Measurements from ENCODE around the gene NKX6-2.
"Not testable (repeated sequence)": the region's sequence is repeated elsewhere in the genome, so short reads cannot be mapped to it uniquely, and the experiment has no call there.

The NKX6-2 gene

DNA sequence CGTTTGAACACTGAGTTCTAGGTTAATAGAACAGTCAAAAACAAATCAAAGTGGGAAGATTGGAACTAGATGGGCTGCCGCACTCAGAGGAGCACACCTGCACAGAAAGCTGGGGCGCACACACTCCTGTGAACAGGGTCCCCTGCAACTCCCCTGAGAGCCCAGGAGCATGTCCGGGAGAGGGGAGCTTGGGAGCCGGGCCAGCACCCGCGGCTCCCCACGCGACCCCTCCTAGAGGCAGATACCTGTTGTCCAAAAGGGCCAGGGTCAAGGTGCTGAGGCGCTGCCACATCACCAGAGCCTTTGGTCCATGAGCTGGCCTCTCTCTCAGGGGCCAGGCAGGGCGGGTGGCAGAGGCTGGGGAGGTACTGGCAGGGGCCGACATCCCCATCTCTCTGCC is 5.6 kb downstream of the NKX6-2 start:
- peaks cover 4 to 11% of the 10 kb centered on the region in 2 donors for H3K36me3 ChIP-seq (ENCODE audit: control insufficient read depth in 2 of 2, insufficient read depth in 2 of 2, low read length in 2 of 2)

DNA sequence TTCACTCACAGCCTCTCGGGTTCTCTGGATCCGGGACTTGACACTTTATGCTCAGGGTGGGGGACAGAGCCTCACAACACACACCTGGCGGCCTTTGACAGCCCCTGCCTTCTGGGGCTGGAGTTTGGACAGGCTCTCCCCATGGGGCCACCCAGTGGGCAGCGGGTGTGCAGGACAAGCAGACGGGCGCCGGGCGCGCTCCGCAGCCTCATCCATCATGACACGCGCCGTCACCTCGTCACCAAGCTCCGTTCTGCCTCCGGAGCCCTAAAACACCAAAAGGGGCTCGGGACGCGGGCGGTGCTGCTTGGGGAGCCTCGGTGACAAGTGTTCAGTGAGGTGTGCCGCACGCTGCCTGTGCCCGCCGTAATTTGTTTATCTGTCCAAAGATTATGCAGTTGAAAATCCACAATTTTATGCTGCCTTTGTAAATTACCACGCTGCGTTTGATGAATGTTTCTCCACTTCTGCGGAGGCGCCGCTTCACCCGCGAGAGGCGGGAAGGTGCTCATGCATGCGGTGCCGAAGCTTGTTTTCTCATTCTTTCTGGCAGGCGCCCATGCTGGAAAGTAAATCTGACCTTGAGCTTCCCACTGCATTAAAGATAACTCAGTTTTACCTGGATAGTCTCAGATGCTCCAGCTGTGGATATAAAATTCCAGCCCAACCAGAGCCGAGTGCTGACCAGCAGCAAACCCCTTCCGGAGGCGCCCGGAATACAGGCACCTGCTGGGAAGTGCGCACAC is 6.2 kb downstream of the NKX6-2 start:
- H3K4me1 ChIP-seq (ENCODE audit: control insufficient read depth in 2 of 2, insufficient read depth in 2 of 2, low read length in 2 of 2) = no peaks in the 10 kb centered on the region
- H3K27me3 ChIP-seq (ENCODE audit: control insufficient read depth in 2 of 2, insufficient read depth in 2 of 2, low read length in 2 of 2) = peaks cover 0 to 3% of the 10 kb centered on the region in 2 donors
- no peak overlapping the region for H3K4me3 ChIP-seq (ENCODE audit: low read length in 2 of 2)
- no peaks in the 10 kb centered on the region for H3K9me3 ChIP-seq (ENCODE audit: control insufficient read depth in 2 of 2, low read length in 2 of 2)
- peaks cover 4 to 11% of the 10 kb centered on the region in 2 donors for H3K36me3 ChIP-seq (ENCODE audit: control insufficient read depth in 2 of 2, insufficient read depth in 2 of 2, low read length in 2 of 2)
- no peak overlapping the region for H3K9ac ChIP-seq (ENCODE audit: low read depth in 1 of 2, low read length in 2 of 2)
- no peak overlapping the region for H3K27ac ChIP-seq (ENCODE audit: low read depth in 2 of 2, low read length in 2 of 2)

More for the DNA sequence above, 5.6 kb downstream of the NKX6-2 start:
- no peak overlapping the region for H3K4me3 ChIP-seq (ENCODE audit: low read length in 2 of 2)
- H3K27ac ChIP-seq (ENCODE audit: low read depth in 2 of 2, low read length in 2 of 2) = no peak overlapping the region
- H3K9me3 ChIP-seq (ENCODE audit: control insufficient read depth in 2 of 2, low read length in 2 of 2) = no peaks in the 10 kb centered on the region
- H3K4me1 ChIP-seq (ENCODE audit: control insufficient read depth in 2 of 2, insufficient read depth in 2 of 2, low read length in 2 of 2) = no peaks in the 10 kb centered on the region
- H3K9ac ChIP-seq (ENCODE audit: low read depth in 1 of 2, low read length in 2 of 2) = no peak overlapping the region
- H3K27me3 ChIP-seq (ENCODE audit: control insufficient read depth in 2 of 2, insufficient read depth in 2 of 2, low read length in 2 of 2) = peaks cover 0 to 3% of the 10 kb centered on the region in 2 donors

DNA sequence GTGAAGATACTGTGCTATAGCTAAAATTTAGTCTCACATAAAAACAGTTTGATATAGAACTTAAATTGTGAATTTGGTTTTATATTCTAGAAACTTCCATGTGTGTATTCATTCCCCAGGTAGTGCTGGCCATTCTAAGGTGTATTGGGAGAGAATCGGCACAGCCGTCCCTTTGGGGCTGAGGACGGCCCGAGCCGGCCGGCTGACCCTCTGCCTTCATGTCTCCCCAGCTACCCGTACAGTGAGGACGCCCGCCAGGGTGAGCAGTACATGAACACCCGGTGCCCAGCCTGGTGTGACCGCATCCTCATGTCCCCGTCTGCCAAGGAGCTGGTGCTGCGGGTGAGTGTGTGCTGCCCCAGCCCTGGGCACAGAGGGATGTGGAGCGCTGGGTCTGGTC is 8.5 kb downstream of the NKX6-2 start:
- Histone ChIP-seq H3K4me1 (ENCODE audit: control insufficient read depth in 2 of 2, insufficient read depth in 2 of 2, low read length in 2 of 2) (peaks cover 0 to 4% of the 10 kb centered on the region in 2 donors), H3K27me3 (ENCODE audit: control insufficient read depth in 2 of 2, insufficient read depth in 2 of 2, low read length in 2 of 2) (no peaks in the 10 kb centered on the region), H3K9me3 (ENCODE audit: control insufficient read depth in 2 of 2, low read length in 2 of 2) (no peaks in the 10 kb centered on the region), H3K36me3 (ENCODE audit: control insufficient read depth in 2 of 2, insufficient read depth in 2 of 2, low read length in 2 of 2) (peaks cover 4 to 5% of the 10 kb centered on the region in 2 donors), H3K4me3 (ENCODE audit: low read length in 2 of 2) (no peak overlapping the region), H3K27ac (ENCODE audit: low read depth in 2 of 2, low read length in 2 of 2) (no peak overlapping the region), H3K9ac (ENCODE audit: low read depth in 1 of 2, low read length in 2 of 2) (no peak overlapping the region)

DNA sequence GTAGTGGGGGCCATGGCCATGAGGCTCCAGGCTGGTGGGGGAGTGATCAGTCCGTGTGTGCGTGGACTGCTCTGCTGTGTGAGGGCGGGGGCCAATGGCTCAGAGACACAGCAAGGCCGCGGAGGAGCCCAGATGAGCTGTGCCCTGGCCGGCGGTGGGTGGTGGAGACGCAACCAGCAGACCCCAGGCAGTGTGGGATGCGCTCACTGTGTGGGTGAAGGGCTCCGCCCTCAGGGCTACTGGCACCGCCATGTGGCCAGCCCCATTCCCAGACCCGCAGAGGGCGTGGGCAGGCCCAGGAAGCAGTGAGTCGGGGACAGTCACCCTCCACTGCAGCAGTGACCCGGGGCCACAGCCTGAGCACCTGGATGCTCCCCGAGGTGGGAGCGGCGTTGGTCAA is 9.1 kb downstream of the NKX6-2 start:
- Histone ChIP-seq H3K9ac (ENCODE audit: low read depth in 1 of 2, low read length in 2 of 2) (no peak overlapping the region), H3K4me3 (ENCODE audit: low read length in 2 of 2) (no peak overlapping the region), H3K4me1 (ENCODE audit: control insufficient read depth in 2 of 2, insufficient read depth in 2 of 2, low read length in 2 of 2) (peaks cover 0 to 4% of the 10 kb centered on the region in 2 donors), H3K36me3 (ENCODE audit: control insufficient read depth in 2 of 2, insufficient read depth in 2 of 2, low read length in 2 of 2) (peaks cover 4% of the 10 kb centered on the region in 2 donors), H3K27ac (ENCODE audit: low read depth in 2 of 2, low read length in 2 of 2) (no peak overlapping the region), H3K9me3 (ENCODE audit: control insufficient read depth in 2 of 2, low read length in 2 of 2) (no peaks in the 10 kb centered on the region), H3K27me3 (ENCODE audit: control insufficient read depth in 2 of 2, insufficient read depth in 2 of 2, low read length in 2 of 2) (no peaks in the 10 kb centered on the region)

DNA sequence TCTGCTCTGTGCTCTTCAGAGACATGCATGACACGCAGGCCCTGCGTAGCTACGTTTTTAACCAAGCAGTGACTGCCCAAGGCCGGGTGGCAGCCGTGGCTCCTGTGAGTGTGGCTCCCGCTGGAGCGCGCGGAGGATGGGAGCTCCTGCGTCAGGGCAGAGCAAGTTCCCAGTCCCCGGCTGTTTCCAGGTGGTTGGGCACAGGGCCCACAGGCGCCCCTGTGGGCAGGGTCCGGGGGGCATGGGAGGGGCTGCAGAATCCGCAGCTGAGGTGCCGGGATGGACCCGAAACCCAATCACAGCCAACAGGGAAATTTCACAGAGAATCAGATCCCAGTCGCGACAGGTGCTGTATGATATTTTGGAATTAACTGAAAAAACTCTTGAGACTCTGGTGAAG is 9.8 kb downstream of the NKX6-2 start:
- Histone ChIP-seq H3K9me3 (ENCODE audit: control insufficient read depth in 2 of 2, low read length in 2 of 2) (no peaks in the 10 kb centered on the region), H3K4me3 (ENCODE audit: low read length in 2 of 2) (no peak overlapping the region), H3K9ac (ENCODE audit: low read depth in 1 of 2, low read length in 2 of 2) (no peak overlapping the region), H3K27ac (ENCODE audit: low read depth in 2 of 2, low read length in 2 of 2) (no peak overlapping the region), H3K27me3 (ENCODE audit: control insufficient read depth in 2 of 2, insufficient read depth in 2 of 2, low read length in 2 of 2) (no peaks in the 10 kb centered on the region), H3K36me3 (ENCODE audit: control insufficient read depth in 2 of 2, insufficient read depth in 2 of 2, low read length in 2 of 2) (peaks cover 0 to 5% of the 10 kb centered on the region in 2 donors), H3K4me1 (ENCODE audit: control insufficient read depth in 2 of 2, insufficient read depth in 2 of 2, low read length in 2 of 2) (peaks cover 0 to 4% of the 10 kb centered on the region in 2 donors)

DNA sequence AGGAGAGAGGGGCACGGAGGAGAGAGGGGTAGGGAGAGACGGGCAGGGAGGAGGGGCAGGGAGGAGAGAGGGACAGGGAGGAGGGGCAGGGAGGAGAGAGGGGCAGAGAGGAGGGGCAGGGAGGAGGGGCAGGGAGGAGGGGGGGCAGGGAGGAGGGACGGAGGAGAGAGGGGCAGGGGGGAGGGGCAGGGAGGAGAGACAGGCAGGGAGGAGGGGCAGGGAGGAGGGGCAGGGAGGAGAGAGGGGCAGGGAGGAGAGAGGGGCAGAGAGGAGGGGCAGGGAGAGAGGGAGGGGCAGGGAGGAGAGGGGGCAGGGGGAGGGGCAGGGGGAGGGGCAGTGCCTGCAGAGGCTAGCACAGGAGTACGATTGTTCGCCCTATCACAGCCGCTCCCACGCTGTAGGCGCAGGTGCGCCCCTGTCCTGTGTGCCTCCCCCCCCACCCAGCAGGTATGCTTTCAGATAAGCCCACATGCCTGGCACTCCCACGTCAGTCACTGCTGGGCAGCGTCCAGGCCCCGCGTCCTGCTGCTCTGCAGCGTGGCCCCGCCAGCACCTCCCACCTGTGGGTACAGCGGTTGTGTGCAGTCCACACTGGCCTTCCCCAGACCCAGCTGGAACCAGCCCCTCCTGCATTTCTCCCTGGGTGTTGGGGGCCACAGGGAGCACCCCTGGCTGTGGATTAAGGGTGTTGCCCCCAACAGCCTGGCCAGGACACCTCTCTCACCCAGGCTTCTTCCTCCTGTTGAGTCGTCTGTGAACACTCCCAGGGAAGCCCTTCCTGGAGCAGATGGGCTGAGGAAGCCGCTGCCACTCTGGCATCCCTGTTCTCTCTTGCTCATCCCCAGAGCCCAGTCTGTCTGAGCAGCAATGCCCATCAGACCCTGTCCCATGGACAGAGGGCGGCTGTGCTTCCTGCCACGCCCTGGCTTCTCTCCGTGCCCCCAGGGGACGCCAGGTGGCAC is 10.8 kb downstream of the NKX6-2 start:
- H3K9ac ChIP-seq (ENCODE audit: low read depth in 1 of 2, low read length in 2 of 2) = peak overlapping the region in 1 of 2 donors; percentile 33
- H3K9me3 ChIP-seq (ENCODE audit: control insufficient read depth in 2 of 2, low read length in 2 of 2) = no peaks in the 10 kb centered on the region
- H3K4me3 ChIP-seq (ENCODE audit: low read length in 2 of 2) = no peak overlapping the region
- peaks cover 0 to 5% of the 10 kb centered on the region in 2 donors for H3K36me3 ChIP-seq (ENCODE audit: control insufficient read depth in 2 of 2, insufficient read depth in 2 of 2, low read length in 2 of 2)
- peaks cover 0 to 4% of the 10 kb centered on the region in 2 donors for H3K4me1 ChIP-seq (ENCODE audit: control insufficient read depth in 2 of 2, insufficient read depth in 2 of 2, low read length in 2 of 2)
- H3K27me3 ChIP-seq (ENCODE audit: control insufficient read depth in 2 of 2, insufficient read depth in 2 of 2, low read length in 2 of 2) = no peaks in the 10 kb centered on the region
- H3K27ac ChIP-seq (ENCODE audit: low read depth in 2 of 2, low read length in 2 of 2) = peak overlapping the region; percentile 77 to 79

DNA sequence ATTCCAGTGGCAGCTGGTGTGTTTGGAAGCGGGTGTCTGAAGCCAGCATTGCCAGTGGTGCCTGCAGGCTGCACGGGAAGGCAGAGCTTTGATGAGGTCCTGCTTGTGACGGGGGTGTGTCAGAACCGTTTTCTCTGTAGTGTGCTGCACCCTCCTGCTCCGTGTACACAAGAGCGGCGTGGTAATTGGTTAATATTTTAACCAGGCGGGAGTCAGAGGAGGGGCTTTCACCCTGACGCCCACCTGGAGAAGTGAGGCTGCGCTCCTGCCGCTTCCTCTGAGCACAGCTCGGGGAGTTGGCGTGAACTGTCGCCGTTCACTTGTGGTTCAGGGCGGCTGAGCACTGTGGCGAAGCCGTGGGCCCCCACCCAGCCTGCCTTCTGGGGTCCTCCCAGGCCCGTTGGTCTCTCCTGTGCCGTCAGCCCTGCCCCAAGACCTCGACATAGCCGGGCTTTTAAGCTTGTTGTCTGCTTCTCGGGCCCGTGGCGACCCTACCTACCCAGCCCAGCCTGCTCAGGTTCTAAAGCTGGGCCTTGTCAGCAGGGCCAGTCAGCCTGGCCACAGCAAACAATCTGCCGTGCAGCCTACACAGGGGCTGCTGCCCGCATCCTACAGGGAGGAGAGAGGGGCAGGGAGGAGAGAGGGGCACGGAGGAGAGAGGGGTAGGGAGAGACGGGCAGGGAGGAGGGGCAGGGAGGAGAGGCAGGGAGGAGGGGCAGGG is 11.6 kb downstream of the NKX6-2 start:
- Histone ChIP-seq H3K36me3 (ENCODE audit: control insufficient read depth in 2 of 2, insufficient read depth in 2 of 2, low read length in 2 of 2) (peaks cover 2 to 5% of the 10 kb centered on the region in 2 donors), H3K27me3 (ENCODE audit: control insufficient read depth in 2 of 2, insufficient read depth in 2 of 2, low read length in 2 of 2) (no peaks in the 10 kb centered on the region), H3K4me3 (ENCODE audit: low read length in 2 of 2) (no peak overlapping the region), H3K9me3 (ENCODE audit: control insufficient read depth in 2 of 2, low read length in 2 of 2) (no peaks in the 10 kb centered on the region), H3K4me1 (ENCODE audit: control insufficient read depth in 2 of 2, insufficient read depth in 2 of 2, low read length in 2 of 2) (peaks cover 0 to 4% of the 10 kb centered on the region in 2 donors), H3K9ac (ENCODE audit: low read depth in 1 of 2, low read length in 2 of 2) (peak overlapping the region in 1 of 2 donors; percentile 48), H3K27ac (ENCODE audit: low read depth in 2 of 2, low read length in 2 of 2) (peak overlapping the region; percentile 77 to 79)

DNA sequence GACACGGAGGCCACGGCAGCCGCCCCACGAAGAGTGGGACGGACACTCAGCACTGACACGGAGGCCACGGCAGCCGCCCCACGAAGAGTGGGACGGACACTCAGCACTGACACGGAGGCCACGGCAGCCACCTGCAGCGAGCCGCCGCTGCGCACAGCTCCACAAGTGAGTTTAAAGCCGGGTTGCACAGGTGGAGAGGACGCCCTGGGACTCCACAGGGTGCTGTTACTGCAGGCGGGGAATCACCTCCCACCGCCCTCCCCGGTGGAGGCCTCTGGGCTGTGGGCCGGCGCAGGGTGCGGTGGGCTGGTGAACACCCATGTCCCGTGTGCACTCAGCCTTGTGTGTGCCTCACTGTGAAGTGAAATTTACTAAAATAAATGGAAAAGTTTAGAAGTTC is 13.1 kb downstream of the NKX6-2 start:
- not testable (repeated sequence) for H3K36me3 ChIP-seq (ENCODE audit: control insufficient read depth in 2 of 2, insufficient read depth in 2 of 2, low read length in 2 of 2); H3K27ac ChIP-seq (ENCODE audit: low read depth in 2 of 2, low read length in 2 of 2); H3K9ac ChIP-seq (ENCODE audit: low read depth in 1 of 2, low read length in 2 of 2); H3K27me3 ChIP-seq (ENCODE audit: control insufficient read depth in 2 of 2, insufficient read depth in 2 of 2, low read length in 2 of 2); H3K9me3 ChIP-seq (ENCODE audit: control insufficient read depth in 2 of 2, low read length in 2 of 2); H3K4me1 ChIP-seq (ENCODE audit: control insufficient read depth in 2 of 2, insufficient read depth in 2 of 2, low read length in 2 of 2); H3K4me3 ChIP-seq (ENCODE audit: low read length in 2 of 2)

DNA sequence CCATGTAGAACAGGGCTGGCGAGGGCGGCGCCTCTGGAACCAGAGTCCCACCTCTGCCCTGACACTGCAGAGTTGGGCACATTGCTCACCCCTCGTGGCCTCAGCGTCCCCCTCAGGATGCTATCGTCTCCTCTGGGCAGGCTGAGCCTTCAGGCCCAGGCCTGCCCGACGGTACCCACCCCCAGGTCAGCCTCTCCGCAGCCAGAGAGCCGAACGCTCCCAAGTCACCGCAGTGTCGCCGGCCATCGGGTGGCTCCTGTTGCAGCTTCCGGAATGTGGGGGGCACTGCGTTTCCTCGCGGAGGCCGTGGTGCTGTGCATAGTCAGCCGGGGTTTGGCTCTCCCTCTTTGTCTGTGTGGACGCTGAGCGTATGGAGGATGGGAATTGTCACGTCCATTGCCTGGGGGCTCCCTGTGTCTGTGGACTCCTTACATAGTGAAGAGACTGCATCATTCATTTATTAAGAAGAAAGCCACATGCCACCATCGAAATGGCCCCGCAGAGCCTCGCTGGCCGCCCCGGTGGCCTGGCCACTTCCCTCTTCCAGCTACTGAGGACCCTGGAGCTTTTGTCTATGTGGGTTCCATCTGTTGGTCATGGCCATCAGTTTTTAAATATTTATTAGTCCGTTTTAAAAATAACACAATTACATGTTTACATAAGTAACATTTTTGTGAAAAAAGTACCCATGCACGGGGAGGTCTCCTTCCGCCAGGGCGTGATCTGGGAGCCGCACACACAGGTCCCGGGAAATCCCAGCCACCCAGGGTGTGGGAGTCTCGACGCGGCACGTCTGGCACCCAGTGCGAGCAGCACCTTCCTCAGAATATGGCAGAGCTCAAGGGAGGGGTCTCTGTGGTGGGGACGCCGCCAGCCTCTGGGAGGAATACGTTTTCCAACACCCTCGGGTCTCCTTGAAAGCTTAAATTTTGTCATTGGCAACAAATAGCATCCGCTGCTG is 15.6 kb downstream of the NKX6-2 start:
- Histone ChIP-seq H3K36me3 (ENCODE audit: control insufficient read depth in 2 of 2, insufficient read depth in 2 of 2, low read length in 2 of 2) (peaks cover 6 to 12% of the 10 kb centered on the region in 2 donors), H3K27ac (ENCODE audit: low read depth in 2 of 2, low read length in 2 of 2) (no peak overlapping the region), H3K9ac (ENCODE audit: low read depth in 1 of 2, low read length in 2 of 2) (no peak overlapping the region), H3K27me3 (ENCODE audit: control insufficient read depth in 2 of 2, insufficient read depth in 2 of 2, low read length in 2 of 2) (no peaks in the 10 kb centered on the region), H3K4me1 (ENCODE audit: control insufficient read depth in 2 of 2, insufficient read depth in 2 of 2, low read length in 2 of 2) (peaks cover 0 to 4% of the 10 kb centered on the region in 2 donors), H3K9me3 (ENCODE audit: control insufficient read depth in 2 of 2, low read length in 2 of 2) (no peaks in the 10 kb centered on the region), H3K4me3 (ENCODE audit: low read length in 2 of 2) (no peak overlapping the region)
